Occipital lobe (tissue), 2 donors: ENCODE data around the gene CACNA2D2. TPM values are rescaled to one million over a fixed set of nuclear protein-coding genes. Genes with fewer than 3 reads are reported as not detected.

Experiments
- DNase-seq: peaks from one replicate; lab custom pipeline; 2025; lab: John Stamatoyannopoulos, UW
- total RNA-seq: library from RNA; depleted of rRNA; stranded (reverse); fragments of >200 nt; gene quantifications from one replicate; pipeline ENCODE4 v1.2.3, GENCODE V29; 2014

The CACNA2D2 gene
- total RNA-seq, 1 donor from 2014 or later = 2.2 TPM

DNA sequence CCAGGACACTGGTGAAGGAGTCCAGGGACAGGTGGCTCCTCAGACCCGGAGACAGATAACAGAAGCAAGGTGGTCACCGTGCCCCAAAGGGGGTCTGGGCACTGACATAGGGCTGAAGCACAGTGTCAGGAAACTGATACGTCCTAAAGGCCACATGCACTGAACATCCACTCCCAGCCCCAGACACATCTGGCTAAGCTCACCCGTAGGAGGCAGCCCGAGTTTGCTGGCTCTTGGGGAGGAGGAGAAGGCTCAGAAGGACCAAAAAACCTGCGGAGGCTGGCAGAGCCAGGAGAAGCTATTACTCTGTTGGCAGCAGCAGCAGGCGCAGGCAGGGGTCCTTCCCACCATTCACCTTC is 1.2 kb downstream of the CACNA2D2 start:
- no peak for DNase-seq

DNA sequence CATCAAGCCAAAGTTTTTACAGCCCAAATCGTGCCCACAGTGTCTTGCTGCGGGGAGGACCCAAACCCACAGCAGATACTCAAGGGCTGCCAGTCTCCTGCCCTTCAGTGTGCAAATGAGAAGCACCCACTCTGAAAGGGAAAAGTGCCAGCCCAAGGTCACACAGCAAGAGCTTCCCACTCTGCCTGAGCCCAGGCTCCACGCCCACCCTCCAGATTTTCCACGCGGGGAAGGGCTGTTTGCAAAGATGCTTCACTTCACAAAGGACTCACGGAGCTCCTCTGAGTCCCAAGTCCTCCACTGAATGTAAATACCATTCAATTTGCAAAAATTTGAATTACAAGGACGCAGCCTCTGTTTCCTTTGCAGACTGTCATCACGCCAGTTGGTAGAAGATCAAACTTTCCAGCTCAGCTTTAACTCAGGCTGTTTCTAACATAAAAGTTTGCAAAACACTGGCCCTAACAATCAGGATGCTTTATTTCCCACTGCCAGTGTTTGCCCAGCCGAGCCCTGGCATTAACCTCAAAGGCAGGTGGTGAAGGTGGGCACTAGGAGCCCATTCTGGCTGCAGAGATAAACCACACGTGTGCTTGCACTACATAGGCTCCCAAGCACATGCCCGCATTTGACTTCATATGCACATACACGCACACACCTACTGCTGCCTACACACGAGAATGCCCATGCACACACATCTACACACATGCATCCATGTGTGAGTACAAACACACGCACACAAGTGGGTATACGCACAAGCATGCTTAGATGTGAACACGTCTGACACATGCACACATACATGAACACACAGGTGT is 7.6 kb downstream of the CACNA2D2 start:
- no peak for DNase-seq

DNA sequence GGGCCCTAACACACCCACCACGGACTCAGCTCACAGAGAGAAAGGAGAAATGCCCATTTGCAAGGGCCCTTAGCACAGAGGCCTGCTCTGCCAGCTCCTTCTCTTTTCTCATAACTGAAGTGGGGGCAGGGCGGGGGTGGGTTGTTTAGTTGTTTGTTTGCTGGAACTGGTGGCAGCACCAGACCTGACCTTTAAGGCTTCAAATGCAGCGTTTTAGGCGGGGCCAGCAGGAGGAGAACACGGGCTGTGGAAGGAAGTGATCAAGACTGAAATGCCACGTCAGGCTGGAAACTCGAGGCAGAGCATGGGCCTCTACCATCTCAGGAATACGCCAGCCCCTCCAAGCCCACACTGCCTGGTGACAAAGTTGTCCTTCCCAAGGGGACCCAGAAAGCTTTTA is 9.3 kb downstream of the CACNA2D2 start:
- no peak for DNase-seq

DNA sequence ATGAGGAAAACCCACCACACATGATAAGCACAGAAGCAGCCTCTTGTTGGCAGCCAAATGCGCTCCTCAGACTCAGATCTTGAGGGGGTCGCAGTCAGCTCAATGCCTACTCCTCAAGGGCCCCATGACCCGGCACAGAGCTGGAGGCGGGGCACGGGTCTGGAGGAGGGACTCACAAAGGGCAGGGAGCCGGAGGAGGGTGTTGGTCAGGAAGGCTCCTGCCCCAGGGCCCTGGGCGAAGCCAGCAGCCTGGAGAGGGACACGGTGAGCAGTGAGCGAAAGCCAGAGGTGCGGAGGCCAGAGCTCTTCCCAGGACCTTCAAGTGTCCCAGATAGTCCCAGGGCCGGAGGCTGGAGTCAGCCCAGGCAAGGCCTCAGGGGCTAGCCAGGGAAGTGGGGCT is 9.8 kb downstream of the CACNA2D2 start:
- no peak for DNase-seq

DNA sequence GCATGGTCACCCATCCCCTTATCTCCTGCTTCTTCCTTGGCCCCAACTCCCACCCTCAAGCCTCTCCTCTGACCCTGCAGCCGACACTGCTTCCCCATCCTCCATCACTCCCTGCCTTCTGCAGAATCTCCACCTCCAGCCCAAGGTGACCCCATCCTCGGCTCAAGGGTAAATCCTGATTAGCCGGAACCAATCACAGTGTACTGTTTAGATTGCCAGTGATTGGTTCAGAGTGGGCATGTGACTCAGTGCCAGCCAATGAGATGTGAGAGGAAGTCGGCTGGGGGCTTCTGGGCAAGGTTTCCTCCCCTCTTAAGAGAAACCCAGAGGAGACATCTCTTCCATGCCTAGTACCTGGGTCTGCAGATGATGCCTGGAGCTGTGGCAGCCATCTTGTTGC is 10.3 kb downstream of the CACNA2D2 start:
- DNase-seq = no peak

DNA sequence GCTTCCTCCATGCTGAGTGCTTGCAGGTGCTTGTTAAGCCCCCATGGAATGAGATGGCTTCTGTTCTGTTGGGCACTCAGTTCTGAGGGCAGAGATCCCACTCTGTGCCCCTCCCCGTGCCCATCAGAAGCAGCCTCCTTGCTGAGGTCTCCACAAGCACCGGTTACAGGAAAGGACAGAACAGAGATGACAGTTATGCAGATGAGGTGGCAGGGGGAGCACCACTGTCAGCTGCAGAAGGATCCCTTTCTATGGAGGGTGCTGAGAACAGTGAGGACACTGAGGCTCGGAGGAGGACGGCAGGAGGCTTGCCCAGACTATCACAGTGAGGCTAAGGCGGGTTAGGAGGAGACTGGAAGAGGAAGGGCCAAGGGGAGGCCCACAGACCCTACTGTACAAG is 12.4 kb downstream of the CACNA2D2 start:
- DNase-seq = no peak

DNA sequence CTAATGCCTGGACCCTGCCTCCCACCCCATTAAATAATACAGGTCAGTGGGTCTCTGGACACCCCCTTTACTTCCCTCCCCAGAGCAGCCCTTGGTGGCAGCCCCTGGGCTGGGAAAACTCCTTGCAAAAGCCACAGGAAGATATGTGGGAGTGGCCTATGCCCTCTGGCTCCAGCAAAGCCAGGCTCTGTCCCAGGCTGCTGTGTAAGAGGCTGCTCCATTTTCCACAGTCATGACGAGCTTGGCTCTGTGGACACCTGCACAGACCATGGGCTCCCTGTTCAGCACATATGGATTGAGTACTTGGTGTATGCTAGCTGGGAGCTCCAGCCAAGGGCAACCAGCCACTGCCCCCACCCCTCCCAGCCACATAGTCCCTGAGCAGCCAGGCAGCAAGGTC is 13.0 kb downstream of the CACNA2D2 start:
- DNase-seq = no peak

DNA sequence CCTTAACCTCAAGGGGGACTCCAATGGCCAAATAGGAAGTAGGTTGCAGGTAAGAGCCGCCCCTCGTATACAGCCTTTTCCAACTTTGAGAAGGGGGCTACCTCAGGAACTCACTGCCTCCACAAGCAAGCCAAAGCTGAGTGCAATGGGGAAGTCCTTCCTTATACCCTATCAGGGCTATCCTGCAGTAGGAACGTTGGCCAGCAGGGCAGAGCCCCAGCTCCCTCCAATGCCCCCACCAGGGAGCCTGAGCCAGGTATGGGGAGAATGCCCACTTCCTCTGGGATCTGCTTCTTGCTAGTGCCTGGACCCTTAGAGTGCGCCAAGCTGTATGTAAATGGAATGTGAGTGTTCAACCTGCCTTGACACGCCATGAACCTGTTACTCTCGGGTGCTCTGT is 16.3 kb downstream of the CACNA2D2 start:
- no peak for DNase-seq

DNA sequence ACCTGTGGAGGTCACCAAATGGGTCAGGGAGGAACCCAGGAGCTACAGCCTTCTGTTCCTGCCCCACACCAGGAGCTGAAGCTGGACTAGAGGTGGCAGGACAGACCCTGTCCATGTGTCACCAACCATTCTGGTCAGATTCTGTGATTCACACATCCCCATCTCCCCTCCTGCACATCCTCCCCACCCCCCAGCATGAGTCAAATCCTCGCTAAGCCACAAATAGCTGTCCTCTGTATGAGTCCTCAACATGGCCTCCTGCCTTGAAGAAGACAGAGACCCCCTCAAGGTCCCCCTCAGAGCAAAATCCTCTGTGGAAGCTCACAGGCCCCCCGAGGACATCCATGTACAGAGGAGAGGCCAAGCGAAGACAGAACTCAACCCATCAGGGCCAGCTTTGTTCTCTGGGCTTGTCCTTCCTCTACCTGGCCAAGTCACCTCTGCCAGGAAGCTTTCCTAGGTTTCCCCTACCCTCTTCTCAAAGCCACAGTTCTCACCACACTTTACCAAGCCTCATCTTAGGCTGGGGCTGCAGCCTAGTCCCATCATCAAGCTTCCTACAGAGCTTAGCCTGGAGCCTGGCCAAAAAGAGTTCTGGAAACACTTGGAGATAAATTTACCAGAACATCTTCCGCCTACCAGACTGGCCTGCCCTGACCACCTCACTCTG is 17.1 kb downstream of the CACNA2D2 start:
- DNase-seq = no peak

DNA sequence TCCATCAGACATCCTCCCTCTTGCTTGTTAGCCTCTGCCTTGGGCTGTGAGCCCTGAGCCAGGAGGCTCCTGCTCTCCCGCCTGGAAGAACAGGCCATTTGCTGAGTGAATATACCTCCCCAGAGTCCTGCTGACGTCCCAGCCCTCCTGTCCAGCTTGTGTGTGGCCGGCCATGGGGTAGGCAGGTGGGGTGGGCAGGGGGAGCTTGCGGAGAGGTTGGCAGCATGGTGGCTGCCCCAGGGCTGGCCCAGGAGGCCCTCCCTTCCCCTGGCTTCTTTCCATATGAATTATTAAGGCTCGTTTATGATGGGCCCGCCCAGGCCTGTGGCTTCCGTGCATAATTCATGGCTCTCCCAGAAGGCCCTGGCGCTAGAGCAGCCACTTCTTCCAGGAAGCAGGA is 18.7 kb downstream of the CACNA2D2 start:
- DNase-seq = no peak

DNA sequence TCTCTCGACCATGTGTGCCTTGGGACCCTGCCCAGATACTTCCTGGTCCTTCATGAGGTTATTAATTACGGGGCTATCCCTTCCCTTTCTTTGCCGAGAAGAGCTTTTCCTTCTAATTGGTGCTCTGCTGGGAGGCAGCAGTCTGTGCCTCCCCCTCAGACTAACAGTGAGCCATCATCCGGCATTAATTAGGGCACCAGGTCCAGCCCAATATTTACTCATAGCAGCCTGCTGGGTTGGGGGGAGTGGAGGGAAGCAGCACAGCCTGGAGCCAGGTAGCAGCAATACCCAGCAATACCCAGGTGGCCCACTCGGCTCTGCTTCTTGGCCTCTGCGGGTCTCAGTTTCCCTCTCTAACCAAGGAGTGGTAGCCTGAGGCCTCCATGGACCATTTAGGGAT is 20.1 kb downstream of the CACNA2D2 start:
- DNase-seq = no peak

DNA sequence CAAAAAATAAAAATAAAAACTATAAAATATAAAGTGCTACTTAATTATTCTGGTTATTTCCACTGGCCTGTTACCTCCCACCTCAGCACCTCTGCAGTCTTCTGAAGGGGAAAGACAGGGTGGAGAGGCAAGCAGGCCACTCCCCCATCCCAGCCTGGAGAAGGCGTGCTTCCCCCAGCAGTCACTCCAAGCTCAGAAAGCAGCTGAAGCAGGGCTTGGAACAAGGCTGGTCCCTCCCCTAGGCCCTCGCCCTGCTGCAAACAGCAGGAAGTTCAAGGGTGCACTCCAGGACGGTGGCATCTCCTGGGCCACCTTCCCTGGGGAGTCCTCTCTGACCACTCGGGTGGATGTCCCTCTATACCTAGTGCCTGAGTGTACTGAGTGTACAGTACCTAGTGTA is 21.4 kb downstream of the CACNA2D2 start:
- no peak for DNase-seq

DNA sequence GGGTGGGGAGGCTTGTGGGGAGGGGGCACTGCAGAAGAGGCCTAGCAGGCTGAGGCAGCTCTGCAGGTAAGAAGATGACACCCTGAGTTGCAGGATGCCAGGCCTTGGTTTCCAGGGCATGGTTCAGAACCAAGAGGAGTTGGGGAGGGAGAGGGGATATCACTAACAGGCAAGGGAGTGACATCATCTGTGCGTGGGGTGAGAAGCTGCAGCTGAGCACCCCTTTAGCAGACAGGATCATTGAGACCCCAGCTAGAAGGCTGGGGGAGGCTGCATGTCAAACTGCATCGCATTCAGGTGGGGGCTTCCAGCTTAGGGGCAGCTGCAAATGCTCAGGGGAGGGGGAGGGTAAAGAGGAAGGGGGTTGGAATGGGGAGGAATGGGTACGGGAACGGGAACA is 23.0 kb downstream of the CACNA2D2 start:
- no peak for DNase-seq

DNA sequence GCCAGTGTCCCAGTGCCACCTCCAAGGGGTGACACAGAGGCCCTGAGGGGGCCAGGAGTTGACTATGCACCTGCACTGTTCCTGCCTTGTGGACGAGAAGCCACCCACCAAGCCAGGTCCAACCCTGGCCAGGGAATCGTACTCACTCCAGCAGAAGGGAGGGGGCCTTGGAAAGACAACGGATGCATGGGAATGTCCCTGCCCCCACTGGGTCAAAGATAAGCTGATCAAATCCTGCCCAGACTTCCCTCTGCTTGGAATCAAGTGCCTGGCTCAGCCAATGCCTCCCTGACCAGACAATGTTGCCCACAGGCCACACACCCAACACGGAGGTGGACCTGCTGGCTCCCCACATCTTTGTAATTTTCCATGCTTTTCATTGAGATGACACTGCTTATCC is 23.9 kb downstream of the CACNA2D2 start:
- DNase-seq = no peak

DNA sequence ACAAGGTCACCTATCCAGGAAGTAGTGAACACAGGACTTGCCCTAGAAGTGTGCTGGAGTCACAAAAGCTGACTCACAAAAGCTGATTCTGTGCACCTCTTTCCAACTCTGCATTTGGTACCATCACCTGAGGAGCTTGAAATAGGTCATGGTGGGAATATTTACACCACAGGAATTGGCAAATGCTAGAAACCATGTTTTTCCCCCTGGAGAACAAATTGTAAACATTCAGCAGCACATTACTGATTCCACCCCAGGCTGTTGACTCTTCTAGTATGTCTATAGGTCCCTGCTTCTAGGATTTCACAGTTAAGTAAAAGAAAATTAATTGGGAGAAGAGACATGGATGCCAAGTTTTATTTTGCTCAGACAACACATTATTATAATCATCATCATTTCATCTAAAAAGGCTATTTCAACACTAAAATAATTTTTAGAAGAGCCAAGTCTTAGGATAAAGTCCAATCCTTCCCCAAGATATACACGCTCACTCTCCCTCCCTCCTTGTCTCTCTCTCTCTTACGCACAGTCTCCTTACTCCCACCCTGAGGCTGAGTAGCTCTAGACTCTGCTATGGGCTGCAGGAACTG is 24.7 kb downstream of the CACNA2D2 start:
- DNase-seq = no peak

DNA sequence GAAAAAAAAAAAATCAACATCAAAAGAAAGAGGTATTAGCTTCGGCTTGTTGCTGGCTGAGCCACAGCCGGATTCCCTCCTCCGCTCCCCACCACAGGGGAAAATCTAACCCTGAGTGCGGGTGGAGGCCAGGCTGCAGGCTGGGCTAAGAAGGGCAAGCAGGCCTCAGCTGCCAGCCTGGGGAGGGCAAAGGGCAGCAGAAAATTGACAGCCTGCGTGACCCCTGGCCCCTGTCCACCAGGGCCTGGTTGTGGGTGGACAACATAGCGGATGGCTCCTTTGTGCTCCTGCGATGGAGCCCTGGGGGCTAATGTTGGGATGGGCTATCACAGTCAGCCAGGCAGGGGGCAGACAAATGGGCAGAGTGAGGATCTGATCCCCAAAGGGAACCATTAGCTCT is 25.4 kb downstream of the CACNA2D2 start:
- no peak for DNase-seq

DNA sequence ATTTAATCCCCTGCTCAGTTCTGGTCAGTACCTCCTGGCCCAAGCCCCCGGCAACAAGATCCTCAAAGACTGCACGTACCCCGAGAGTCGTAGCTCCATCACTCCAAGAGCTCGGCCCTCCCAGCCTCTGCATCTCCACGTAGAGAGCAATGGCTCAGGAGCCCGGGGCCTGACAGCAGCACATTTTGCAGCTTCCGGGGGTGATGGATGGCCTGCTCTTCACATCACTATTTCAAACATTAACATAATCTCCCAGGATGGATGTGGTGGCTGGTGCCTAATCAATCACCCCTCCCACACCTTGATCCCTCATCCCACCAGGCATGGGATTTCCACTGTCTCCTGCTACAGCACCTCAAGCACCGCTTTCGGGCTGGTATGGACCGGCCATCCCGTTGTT is 28.1 kb downstream of the CACNA2D2 start:
- no peak for DNase-seq

DNA sequence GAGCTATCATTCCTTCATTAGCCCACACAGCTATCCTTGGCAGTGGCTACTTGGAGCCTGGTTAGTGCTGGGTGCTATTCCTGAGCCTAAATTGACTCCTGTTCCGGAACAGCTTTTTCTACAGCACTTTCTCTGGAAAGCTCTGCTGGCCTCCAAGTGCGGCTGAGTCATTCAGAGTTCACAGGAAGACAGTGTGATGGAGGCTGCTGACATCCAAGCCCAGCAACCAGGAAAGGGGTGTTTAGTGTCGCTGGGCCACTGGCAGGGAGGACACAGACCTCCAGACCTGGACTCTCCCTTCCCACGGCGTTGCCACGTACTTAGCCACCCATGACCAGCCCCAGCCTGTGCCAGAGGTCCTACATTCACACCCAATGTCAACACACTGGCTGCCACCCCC is 28.7 kb downstream of the CACNA2D2 start:
- DNase-seq = no peak

DNA sequence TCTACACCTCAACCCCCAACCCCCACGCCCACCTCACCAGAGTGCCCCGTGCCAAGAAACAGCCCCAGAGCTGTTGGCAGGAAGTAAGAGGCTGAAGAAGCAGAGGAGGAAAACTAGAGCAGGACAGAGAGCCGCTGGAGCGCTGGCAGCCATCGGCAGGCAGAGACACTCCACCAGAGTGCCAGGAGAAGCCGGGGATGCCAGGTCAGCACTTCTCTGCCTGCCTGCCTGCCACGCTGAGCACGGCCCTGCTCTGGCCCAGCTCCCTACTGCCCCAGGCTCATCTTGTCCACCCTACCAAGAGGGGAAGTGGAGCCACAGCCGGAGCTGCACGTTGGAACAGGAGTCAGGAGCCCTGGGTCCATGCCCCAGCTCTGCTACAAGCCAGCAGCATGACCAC is 29.7 kb downstream of the CACNA2D2 start:
- no peak for DNase-seq

DNA sequence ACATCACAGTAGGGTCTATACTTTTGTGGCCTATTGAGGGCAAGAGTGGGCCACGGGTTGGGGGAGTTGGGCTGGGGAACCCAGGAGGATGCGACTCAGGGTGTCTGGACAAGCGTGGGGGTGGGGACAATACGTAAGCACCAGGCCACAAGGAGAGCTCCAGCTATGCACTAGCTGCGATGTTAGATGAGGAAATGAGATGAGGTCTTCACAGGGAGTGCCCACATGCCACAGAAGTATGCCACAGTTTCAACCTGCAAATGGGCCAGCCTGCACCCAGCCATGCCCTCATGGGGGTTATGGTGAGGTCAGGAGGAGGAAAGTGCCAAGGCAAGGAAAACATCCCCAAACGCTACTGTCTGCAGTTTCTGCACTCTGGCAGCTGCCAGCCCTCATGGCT is 30.5 kb downstream of the CACNA2D2 start:
- no peak for DNase-seq

DNA sequence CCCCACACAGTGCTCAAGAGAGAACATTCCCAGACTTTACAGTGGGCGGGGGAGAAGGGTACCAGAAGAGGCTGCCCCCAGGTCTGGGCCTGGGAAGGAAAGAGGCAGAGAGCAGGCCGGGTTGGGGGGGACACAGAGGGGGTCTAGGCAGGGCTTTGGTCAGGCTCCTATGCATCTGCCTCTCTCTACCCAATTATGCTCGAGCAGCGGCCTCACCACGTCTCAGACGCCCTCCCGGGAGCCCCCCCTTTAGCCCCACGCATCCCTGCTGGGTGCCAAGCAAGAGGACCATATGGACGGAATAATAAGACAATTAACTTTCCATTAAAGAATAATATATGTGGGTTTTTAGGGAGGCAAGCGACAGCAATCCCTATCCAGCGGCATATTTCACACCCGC is 32.8 kb downstream of the CACNA2D2 start:
- no peak for DNase-seq

DNA sequence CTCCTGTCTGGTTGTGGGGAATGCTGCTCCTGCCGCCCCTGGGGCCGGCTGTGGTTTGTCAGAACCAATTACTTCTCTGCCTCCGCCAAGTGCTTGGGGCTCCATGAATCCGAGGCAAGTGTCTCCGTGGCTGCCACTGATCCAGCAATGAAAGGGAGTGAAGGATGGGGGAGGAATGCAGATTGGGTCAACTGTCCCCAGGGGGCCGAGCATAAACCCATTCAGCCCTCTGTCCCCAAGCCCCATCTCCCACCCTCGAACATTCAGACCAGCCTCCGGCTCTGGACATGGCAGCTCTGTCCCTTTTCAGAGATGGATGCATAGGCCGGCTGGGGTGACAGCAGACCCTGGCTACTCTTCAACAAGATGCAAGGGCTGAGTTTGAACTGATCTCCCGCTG is 35.5 kb downstream of the CACNA2D2 start:
- no peak for DNase-seq

DNA sequence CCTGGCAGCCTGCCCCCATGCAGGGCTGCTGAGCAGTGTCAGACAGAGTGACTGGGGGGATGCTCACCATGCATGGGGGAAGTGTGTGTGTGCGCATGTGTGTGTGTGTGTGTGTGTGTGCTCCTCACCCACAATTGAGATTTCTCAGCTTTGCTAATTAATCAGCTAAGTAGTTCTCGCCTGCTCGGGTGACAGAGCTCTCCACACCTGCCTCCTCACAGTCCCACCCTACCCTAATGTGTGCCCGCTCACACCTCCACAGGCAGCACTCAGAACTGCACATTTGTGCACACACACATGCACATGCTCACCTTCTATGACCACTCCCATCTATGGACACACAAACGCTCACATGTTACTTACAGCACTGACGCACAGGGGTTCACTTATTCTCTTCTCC is 37.3 kb downstream of the CACNA2D2 start:
- no peak for DNase-seq
